AG20443 (cell line): ENCODE data around the gene SLC25A22.

Experiments used
- DNase-seq: peaks from one replicate; pipeline ENCODE4 v3.0.0; 2012; ENCODE audit warnings: low spot score, mixed read lengths

The SLC25A22 gene

DNA sequence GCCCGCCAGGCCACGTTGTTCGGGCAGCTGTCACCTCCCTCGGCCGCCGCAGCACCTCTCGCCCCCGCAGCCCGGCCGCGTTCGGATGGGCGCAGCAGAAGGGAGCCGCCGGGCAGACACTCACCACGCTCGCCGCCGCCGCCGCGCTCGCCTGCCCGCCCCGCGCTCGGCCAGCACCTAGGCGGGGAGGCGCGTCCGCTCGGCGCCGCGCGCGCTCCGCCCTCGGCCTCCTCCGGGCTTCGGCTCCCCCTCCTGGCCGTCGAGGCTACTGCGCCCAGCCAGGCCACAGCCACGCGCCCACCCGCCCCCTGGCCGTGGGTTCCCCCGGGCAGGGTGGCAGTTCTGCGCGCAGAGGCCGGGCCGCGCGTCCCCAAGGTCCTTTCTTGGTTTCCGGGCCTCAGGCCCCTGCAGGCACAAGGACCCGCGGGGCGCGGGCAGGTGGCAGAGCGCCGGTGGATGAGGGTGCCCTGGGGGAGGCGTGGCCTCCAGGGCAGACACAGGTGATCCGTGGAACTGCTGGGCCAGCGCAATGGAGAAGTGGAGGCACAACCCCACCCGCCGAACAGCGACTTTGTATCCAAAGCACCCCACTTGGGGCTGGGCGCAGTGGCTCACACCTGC lies at the start of gene SLC25A22:
Gene SLC25A22 (minus strand): TSS at position 189 of the 621 bp plus-strand sequence. CDS start 3,275 bp downstream, outside the sequence.
- DNase-seq: peak; percentile 94

DNA sequence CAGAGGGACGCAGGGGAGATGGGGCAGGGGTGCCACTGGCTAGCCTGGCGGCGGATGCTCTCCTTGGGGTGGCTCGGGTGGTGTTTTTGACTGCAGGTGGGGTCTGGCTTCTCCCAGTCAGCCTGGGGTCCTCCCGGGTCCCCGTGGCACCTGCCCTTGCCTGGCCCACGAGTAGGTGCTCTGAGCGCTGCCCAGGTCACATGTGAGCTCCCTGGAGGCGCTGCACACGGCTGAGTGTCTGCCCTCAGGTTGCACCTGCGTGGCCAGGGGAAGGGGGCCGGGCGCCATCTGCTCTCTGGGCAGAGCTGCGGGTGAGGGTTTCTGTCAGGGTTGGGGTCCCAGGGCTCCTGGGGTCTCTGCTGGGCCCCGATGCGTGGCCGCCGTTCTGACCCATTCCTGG lies 49.8 kb upstream of the SLC25A22 start:
- DNase-seq: no peak

GRCh38 chr11:846496-847098 lies 48.5 kb upstream of the SLC25A22 start:
- no peak for DNase-seq

- no peak for DNase-seq
Observed at GRCh38 chr11:845872-846495, 47.9 kb upstream of the SLC25A22 start.

DNA sequence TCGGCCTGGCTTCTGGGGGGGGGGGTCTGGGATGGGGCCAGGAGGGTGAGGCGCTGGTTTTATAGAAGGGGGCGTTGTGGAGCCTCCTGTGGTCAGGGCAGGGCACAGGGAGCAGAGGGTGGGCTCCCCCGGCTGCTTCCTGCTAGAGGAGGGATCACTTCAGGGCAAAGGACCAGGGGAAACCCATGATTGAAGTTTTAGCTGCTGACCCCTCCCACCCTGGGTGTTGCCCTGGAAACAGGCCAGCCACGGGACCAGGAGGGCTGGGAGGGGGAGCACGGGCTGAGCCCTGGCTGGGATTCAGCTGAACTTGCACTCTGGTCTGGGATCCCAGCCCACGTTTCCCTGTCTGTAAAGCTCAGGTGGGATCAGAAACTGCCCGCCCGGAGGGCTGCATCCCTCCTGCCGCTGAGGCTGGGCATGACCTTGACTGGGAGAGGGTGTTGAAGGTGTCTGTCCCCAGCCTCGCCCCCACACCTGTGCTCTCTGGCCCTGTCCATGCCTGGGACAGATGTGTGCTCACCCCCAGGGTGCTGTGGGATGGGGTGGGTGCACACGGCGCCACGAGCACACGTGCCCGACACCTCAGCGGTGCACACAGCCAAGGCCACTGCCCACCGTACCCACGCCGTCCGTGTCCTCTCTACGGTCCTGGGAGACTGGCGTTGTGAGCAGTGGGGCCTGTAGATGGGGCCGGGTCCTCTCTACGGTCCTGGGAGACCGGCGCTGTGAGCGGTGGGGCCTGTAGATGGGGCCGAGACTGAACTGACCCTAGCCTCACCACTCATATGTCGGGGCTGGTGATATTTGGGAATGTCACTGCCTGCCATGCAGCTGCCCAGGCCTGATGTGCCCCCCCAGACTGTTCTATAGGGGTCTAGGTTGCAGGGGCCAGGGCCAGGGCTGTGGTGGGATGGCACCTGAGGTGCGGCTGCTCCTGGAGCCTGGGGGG lies 46.9 kb upstream of the SLC25A22 start:
- DNase-seq: peak; percentile 92

DNA sequence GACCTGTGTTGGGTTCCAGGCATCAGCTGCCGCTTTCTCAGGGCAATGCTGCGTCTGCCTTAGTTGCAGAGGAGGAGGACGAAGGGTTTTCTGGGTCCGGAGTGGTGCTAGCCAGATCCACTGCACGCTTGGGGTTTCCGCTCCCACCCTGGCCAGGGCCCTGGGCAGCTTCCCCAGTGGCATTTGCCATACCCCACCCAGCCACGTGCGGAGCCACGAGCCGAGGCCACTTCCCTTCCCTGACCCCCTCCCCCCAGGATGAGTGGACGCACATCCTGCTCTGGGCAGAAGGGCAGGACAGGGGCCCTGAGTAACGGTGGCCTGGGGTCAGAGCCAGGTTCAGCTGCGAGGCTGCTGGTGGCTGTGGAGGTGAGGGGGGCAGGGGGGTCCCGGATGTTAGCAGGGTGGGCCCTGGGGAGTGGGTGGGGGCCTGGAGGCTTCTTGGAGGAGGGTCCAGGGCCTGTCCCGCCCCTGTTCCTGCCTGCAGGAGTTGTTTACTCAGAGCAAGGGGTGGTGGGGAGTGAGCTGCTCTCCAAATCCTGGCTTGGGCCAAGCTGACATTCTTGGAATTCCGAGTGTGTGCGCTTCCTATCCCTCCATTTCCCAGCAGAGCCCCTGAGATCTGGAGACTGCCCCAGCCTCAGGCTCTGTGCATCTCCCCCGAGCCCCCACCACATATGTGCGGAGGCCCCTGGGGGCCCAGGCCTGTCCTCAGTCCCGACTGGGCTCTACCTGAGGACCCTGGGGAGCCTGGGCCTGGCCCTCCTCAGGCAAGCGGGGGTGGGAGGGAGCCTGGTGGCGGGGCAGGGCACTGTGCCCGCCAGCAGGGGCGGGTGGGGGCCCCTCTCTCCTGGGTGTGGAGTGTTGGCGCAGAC lies 46.0 kb upstream of the SLC25A22 start:
- DNase-seq: peak; percentile 90

- no peak for DNase-seq
Observed at GRCh38 chr11:843086-843734, 45.1 kb upstream of the SLC25A22 start.

DNA sequence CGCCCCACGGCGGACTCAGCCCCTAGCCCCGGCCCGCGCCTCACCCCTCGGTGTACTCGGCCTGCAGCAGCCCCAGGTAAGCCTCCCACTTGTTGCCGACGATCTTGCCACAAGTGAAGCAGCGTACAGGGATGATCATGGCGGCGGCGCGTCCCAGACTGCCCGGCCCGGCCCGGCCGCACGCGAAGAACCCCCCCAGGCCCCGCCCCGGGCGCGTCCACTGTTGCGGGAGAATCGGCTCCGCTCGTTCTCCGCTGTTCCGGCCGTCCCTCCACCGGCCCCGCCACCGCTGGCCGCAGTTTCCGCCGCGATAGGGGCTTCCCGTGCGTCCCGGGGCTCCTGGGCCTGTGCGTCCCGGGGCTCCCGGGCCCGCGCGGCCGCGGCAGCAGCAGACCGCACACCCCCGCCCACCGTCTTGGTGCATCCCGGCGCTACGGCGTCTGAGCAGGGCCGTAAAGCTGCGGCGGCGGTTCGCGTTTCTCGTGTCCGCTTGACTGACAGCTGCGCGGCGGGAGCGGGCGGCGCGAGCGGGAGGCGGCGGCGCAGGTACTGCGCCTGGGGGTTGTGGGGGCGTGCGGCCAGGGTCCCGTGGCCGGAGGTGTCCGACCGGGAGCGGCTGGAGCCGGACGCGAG lies 44.4 kb upstream of the SLC25A22 start, which contains the start of the genes POLR2L and TSPAN4:
Gene POLR2L (minus strand): TSS at position 160 of the 633 bp plus-strand sequence. CDS start 21 bp downstream, at position 139.
Gene TSPAN4 (plus strand): TSS at position 483 of the 633 bp plus-strand sequence. CDS start 7,453 bp downstream, outside the sequence.
- DNase-seq: peak; percentile 89

DNA sequence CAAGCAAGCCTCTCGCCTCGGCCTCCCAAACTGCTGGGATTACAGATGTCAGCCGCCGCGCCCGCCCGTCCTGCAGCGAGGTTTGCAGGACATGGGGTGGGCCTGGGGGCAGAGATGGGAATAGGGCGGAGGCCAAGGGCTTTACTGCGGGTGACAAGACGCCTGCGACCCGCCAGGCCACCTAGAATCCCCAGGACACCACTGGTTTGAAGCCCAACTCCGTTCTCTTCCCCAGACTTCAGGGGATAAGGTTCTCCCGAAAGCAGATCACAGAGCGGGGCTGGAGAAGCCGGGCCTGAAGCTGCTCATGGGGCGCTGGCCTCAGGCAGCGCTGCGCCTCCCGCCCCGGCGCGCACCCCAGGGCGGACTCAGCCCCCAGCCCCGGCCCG lies 43.9 kb upstream of the SLC25A22 start:
- no peak for DNase-seq

DNA sequence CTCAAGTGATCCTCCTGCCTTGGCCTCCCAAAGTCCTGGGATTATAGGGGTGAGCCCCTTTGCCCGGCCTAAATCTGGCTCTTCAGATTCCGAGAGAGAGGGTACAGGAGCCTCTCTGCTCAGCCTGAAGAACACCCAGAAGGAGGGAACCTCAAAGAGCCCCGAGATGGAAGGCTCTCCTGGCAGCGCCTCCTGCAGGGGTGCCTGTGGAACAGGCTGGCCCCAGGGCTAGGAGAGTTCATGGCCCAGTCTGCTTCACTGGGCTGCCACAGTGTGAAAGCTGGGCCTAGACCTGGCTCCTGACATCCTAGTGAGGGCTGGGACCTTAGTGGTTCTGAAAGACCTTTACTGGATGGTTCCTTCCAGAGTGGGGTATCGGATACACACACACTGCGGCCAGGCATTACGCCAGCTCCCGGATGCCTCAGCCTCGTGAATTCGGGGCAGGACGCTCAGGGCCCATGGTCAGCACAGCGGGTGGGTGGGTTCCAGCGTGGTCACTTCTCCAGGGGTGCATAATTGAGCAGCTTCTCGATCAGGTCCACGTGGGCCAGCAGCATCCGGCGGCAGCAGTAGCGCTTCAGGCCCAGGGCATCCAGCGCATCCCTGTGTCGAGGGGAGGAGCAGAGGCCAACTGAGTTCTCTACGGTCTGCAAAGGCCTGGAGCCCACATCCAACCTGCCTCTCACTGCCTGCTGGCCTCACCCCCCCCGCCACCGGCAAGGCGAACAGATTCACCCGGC lies 42.0 kb upstream of the SLC25A22 start:
- no peak for DNase-seq

- no peak for DNase-seq
Observed at GRCh38 chr11:839280-839623, 41.2 kb upstream of the SLC25A22 start.

DNA sequence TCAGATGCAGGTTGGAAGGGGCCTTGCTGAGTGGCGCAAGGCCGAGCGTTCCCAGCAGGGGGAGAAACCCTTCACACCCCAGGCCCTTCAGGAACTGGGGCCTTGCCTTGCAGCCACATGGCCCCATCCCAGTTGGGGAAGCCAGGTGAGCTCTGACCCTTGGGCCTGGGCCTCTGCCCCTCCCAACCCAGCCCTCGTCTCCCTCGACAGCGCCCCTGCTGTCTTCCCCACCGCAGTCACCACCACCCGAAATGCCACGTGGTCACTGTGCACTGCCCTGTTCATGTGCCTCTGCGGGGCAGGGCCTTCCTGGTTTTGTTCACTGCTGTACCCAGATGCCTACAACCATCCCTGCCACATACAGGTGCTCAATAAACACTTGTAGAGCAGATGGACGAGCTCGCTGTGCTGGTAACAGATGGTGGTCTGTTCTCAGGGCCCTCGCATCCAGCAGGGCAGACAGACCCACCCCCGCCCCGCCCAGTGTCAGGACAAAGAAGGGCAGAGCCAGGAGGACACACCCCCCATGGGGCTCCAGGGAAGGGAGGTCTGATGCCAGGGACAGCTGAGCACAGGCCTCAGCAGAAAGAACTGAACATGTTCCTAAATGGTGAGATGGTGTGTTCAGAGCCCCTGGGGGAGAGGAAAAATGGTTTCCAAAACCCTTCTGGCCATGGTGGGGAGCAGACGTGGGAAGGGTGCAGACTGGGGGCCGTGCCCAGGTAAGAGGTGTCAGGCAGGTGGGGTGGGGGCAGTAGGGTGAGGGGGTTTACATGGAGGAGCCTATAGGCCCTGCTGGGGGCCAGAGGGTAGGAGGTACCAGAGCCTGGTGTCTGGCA lies 40.6 kb upstream of the SLC25A22 start:
- DNase-seq: peak; percentile 49

- no peak for DNase-seq
Observed at GRCh38 chr11:837990-838307, 39.9 kb upstream of the SLC25A22 start.

- DNase-seq: no peak
Observed at GRCh38 chr11:837189-837989, 39.3 kb upstream of the SLC25A22 start.

DNA sequence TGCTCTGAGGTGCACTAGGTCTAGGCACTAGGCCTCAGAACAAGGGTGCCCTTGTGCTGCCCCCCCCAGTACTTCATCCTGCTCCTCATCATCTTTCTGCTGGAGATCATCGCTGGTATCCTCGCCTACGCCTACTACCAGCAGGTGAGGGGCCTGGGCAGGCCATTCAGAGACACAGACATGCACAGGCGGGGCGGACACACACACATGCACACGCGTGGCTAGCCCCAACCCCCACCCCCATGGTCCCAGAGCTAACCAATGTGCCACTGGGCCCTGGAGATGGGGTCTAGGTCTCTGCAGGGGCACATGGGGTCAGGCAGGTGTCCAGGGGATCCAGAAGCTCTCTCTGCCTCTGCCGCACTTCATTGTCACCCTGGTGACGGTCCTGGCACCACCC lies 38.6 kb upstream of the SLC25A22 start:
- DNase-seq: no peak

DNA sequence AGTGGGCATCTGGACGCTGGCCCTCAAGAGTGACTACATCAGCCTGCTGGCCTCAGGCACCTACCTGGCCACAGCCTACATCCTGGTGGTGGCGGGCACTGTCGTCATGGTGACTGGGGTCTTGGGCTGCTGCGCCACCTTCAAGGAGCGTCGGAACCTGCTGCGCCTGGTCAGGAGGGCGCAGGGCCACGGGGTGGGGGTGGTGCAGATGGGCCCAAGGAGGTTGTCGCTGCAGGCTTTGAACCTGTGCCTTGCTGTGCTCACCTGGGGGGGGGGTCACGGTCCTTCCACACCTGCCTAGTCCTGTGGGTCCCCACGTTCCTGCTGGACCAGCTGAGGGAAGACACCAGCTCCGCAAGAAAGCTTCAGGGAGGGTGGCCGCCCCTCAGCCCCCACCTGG lies 38.2 kb upstream of the SLC25A22 start:
- no peak for DNase-seq

- DNase-seq: peak; percentile 71
Observed at GRCh38 chr11:834371-835316, 36.6 kb upstream of the SLC25A22 start.
